Dendritic cell treated with granulocyte-macrophage colony-stimulating factor and Interleukin-4, amounts not matched to agents 40 ng/mL and 50 ng/mL, for 4 days (primary cell): ENCODE results near the gene NKAP.
A peak's percentile ranks its signal among the peaks of the same experiment; 100 is the strongest.
"Not testable (repeated sequence)": the region's sequence is repeated elsewhere in the genome, so short reads cannot be mapped to it uniquely, and the experiment has no call there.

Experiments used
- H3K27ac Mint-ChIP-seq: one replicate; pipeline ENCODE4 v1.8.0; 2022; ENCODE audit warnings: mild to moderate bottlenecking, mixed read lengths
- H3K27me3 Mint-ChIP-seq: one replicate; pipeline ENCODE4 v1.8.0; 2022; ENCODE audit warnings: mild to moderate bottlenecking, mixed read lengths
- H3K36me3 Mint-ChIP-seq: one replicate; pipeline ENCODE4 v1.8.0; 2022; ENCODE audit warnings: low read depth, mixed read lengths
- H3K4me1 Mint-ChIP-seq: one replicate; pipeline ENCODE4 v1.8.0; 2022; ENCODE audit warnings: low read depth, mixed read lengths
- H3K4me3 Mint-ChIP-seq: one replicate; pipeline ENCODE4 v1.8.0; 2022; ENCODE audit warnings: mild to moderate bottlenecking, moderate library complexity, mixed read lengths
- H3K9me3 Mint-ChIP-seq: one replicate; pipeline ENCODE4 v1.8.0; 2022; ENCODE audit warnings: mixed read lengths
- intact Hi-C: fragments of 100-400 bp; cut with micrococcal nuclease; formaldehyde crosslinking; loops from one replicate; pipeline ENCODE4 v1.15.0; 2022

Gene NKAP

GRCh38 chrX:119960625-119961024 is 17.1 kb upstream of the NKAP start:
- Mint-ChIP-seq H3K27me3 (peaks cover 27% of the 10 kb centered on the region), H3K4me3 (no peak overlapping the region), H3K36me3 (no peaks in the 10 kb centered on the region), H3K4me1 (no peaks in the 10 kb centered on the region), H3K9me3 (no peaks in the 10 kb centered on the region), H3K27ac (no peak overlapping the region)
- intact Hi-C loops, result no loop called here

- intact Hi-C loops, H3K4me1 Mint-ChIP-seq, H3K9me3 Mint-ChIP-seq, H3K27ac Mint-ChIP-seq, H3K36me3 Mint-ChIP-seq, H3K4me3 Mint-ChIP-seq: not testable (repeated sequence)
- peaks cover 19% of the 10 kb centered on the region for H3K27me3 Mint-ChIP-seq
Measured at GRCh38 chrX:119955807-119956570, 12.4 kb upstream of the NKAP start.

GRCh38 chrX:119954374-119954773 is 10.8 kb upstream of the NKAP start:
- peak overlapping the region; percentile 46 for H3K27ac Mint-ChIP-seq
- H3K4me1 Mint-ChIP-seq, result peaks cover 10% of the 10 kb centered on the region
- peak overlapping the region; percentile 57 for H3K4me3 Mint-ChIP-seq
- intact Hi-C loops, result no loop called here
- no peaks in the 10 kb centered on the region for H3K36me3 Mint-ChIP-seq
- no peaks in the 10 kb centered on the region for H3K9me3 Mint-ChIP-seq
- peaks cover 13% of the 10 kb centered on the region for H3K27me3 Mint-ChIP-seq

GRCh38 chrX:119948381-119948780 is 4.8 kb upstream of the NKAP start:
- no peaks in the 10 kb centered on the region for H3K9me3 Mint-ChIP-seq
- intact Hi-C loops, result loop anchor here (10.0 kb wide), 1 partner anchor 74 kb away; the partner anchor contains the start of genes NDUFA1 and RNF113A
- H3K4me3 Mint-ChIP-seq, result no peak overlapping the region
- H3K27me3 Mint-ChIP-seq, result no peaks in the 10 kb centered on the region
- no peaks in the 10 kb centered on the region for H3K36me3 Mint-ChIP-seq
- peaks cover 12% of the 10 kb centered on the region for H3K4me1 Mint-ChIP-seq
- H3K27ac Mint-ChIP-seq, result peak overlapping the region; percentile 59

- Mint-ChIP-seq H3K27me3 (no peaks in the 10 kb centered on the region), H3K9me3 (no peaks in the 10 kb centered on the region), H3K27ac (no peak overlapping the region), H3K4me3 (no peak overlapping the region), H3K36me3 (peaks cover 15% of the 10 kb centered on the region), H3K4me1 (peaks cover 29% of the 10 kb centered on the region)
- intact Hi-C loops, result loop anchor here (10.0 kb wide), 1 partner anchor 71 kb away; the partner anchor contains the start of genes NDUFA1 and RNF113A
Measured at GRCh38 chrX:119945481-119945880, 1.9 kb upstream of the NKAP start.

- Mint-ChIP-seq H3K27me3 (no peaks in the 10 kb centered on the region), H3K4me3 (peak overlapping the region; percentile 94), H3K9me3 (no peaks in the 10 kb centered on the region), H3K27ac (peak overlapping the region; percentile 85), H3K36me3 (peaks cover 18% of the 10 kb centered on the region), H3K4me1 (peaks cover 18% of the 10 kb centered on the region)
- intact Hi-C loops, result loop anchor here (5.0 to 10.0 kb wide), 2 partner anchors 68 to 151 kb away; partner anchors contain the start of genes NDUFA1, RNF113A and RPL39
Measured at GRCh38 chrX:119942831-119943184, 743 bp downstream of the NKAP start.

GRCh38 chrX:119942173-119942819 is 1.3 kb downstream of the NKAP start:
- Mint-ChIP-seq H3K4me1 (peaks cover 18% of the 10 kb centered on the region), H3K9me3 (no peaks in the 10 kb centered on the region), H3K27me3 (no peaks in the 10 kb centered on the region), H3K36me3 (peaks cover 22% of the 10 kb centered on the region), H3K27ac (peak overlapping the region; percentile 85), H3K4me3 (peak overlapping the region; percentile 94)
- intact Hi-C loops, result loop anchor here (5.0 to 10.0 kb wide), 2 partner anchors 67 to 150 kb away; partner anchors contain the start of genes NDUFA1, RNF113A and RPL39

- peaks cover 18% of the 10 kb centered on the region for H3K4me1 Mint-ChIP-seq
- no peaks in the 10 kb centered on the region for H3K27me3 Mint-ChIP-seq
- no peaks in the 10 kb centered on the region for H3K9me3 Mint-ChIP-seq
- H3K27ac Mint-ChIP-seq, result no peak overlapping the region
- intact Hi-C loops, result loop anchor here (5.0 to 10.0 kb wide), 2 partner anchors 67 to 149 kb away; partner anchors contain the start of genes NDUFA1, RNF113A and RPL39
- no peak overlapping the region for H3K4me3 Mint-ChIP-seq
- H3K36me3 Mint-ChIP-seq, result peaks cover 27% of the 10 kb centered on the region
Measured at GRCh38 chrX:119941336-119941735, 2.2 kb downstream of the NKAP start.

GRCh38 chrX:119935215-119935874 is 8.2 kb downstream of the NKAP start:
- Mint-ChIP-seq H3K27me3 (no peaks in the 10 kb centered on the region), H3K4me1 (no peaks in the 10 kb centered on the region), H3K27ac (no peak overlapping the region), H3K4me3 (no peak overlapping the region), H3K9me3 (no peaks in the 10 kb centered on the region), H3K36me3 (peaks cover 63% of the 10 kb centered on the region)
- intact Hi-C loops, result no loop called here

GRCh38 chrX:119922391-119922790 is 21.2 kb downstream of the NKAP start:
- H3K4me1 Mint-ChIP-seq, H3K4me3 Mint-ChIP-seq, intact Hi-C loops, H3K27me3 Mint-ChIP-seq, H3K9me3 Mint-ChIP-seq, H3K27ac Mint-ChIP-seq: not testable (repeated sequence)
- H3K36me3 Mint-ChIP-seq, result peaks cover 29% of the 10 kb centered on the region

GRCh38 chrX:119919835-119920585 is 23.5 kb downstream of the NKAP start:
- H3K27me3 Mint-ChIP-seq, result no peaks in the 10 kb centered on the region
- H3K9me3 Mint-ChIP-seq, result no peaks in the 10 kb centered on the region
- peaks cover 7% of the 10 kb centered on the region for H3K36me3 Mint-ChIP-seq
- no peak overlapping the region for H3K4me3 Mint-ChIP-seq
- intact Hi-C loops, result no loop called here
- H3K27ac Mint-ChIP-seq, result no peak overlapping the region
- H3K4me1 Mint-ChIP-seq, result no peaks in the 10 kb centered on the region

GRCh38 chrX:119917877-119918276 is 25.7 kb downstream of the NKAP start:
- no peaks in the 10 kb centered on the region for H3K4me1 Mint-ChIP-seq
- intact Hi-C loops, result no loop called here

GRCh38 chrX:119916310-119916709 is 27.2 kb downstream of the NKAP start:
- no peaks in the 10 kb centered on the region for H3K4me1 Mint-ChIP-seq
- peaks cover 1% of the 10 kb centered on the region for H3K27me3 Mint-ChIP-seq
- no peaks in the 10 kb centered on the region for H3K36me3 Mint-ChIP-seq
- H3K27ac Mint-ChIP-seq, result no peak overlapping the region
- H3K4me3 Mint-ChIP-seq, result no peak overlapping the region
- intact Hi-C loops, result no loop called here
- H3K9me3 Mint-ChIP-seq, result no peaks in the 10 kb centered on the region

More at GRCh38 chrX:119917877-119918276, 25.7 kb downstream of the NKAP start:
- Mint-ChIP-seq H3K9me3 (no peaks in the 10 kb centered on the region), H3K4me3 (no peak overlapping the region), H3K27me3 (no peaks in the 10 kb centered on the region), H3K27ac (no peak overlapping the region), H3K36me3 (no peaks in the 10 kb centered on the region)
